OCI-LY3 (cell line): Measurements from ENCODE around the gene ARID3A.

Source experiments
- EZH2phosphoT487 ChIP-seq: fragments of 200-600 bp; shearing (Covaris generic); IDR thresholded peaks from 2 replicates; pipeline ENCODE4 v1.6.1; 2018; ENCODE audit warnings: antibody characterized with exemption, mixed run types, low read depth
- TF ChIP-seq, protein P1 (sequence below): fragments of 200-600, 300-600 bp; sonication (generic); IDR thresholded peaks from 2 replicates; pipeline ENCODE4 v1.5.1; 2014; ENCODE audit warnings: antibody characterized with exemption, low read length, low read depth

DNA sequence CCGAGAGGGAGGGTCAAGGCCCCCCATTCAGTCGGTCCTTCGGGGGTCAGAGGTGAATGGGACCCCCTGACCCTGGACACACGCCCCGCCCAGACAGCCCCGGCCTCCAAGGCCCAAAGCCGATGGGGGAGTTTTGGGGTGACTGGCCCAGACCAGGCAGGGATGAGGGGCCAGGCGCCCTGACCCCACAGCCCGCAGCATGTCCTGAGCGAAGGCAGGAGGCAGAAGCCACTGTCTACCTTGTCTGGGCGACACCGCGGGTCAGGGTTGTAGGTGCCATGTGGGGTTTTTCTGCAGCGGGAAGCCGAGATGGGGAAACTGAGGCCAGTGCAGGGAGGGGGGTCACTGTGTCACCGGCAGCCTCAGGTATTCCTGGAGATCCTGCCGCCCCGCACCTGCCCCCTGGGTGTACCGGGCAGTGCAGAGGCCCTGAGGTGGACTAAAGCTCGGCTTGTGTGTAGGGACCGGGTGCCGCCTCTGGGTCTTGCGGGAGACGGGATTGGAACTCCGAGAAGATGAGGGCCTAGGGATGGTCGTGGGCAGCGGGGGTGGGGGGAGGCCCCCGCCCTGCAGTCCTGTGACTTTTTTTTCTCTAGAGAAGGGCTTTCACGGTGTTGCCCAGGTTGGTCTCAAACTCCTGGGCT is 8.5 kb downstream of the ARID3A start:
- TF ChIP-seq, protein P1, sequence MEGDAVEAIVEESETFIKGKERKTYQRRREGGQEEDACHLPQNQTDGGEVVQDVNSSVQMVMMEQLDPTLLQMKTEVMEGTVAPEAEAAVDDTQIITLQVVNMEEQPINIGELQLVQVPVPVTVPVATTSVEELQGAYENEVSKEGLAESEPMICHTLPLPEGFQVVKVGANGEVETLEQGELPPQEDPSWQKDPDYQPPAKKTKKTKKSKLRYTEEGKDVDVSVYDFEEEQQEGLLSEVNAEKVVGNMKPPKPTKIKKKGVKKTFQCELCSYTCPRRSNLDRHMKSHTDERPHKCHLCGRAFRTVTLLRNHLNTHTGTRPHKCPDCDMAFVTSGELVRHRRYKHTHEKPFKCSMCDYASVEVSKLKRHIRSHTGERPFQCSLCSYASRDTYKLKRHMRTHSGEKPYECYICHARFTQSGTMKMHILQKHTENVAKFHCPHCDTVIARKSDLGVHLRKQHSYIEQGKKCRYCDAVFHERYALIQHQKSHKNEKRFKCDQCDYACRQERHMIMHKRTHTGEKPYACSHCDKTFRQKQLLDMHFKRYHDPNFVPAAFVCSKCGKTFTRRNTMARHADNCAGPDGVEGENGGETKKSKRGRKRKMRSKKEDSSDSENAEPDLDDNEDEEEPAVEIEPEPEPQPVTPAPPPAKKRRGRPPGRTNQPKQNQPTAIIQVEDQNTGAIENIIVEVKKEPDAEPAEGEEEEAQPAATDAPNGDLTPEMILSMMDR = no peak
- TF ChIP-seq EZH2phosphoT487 = no peak
